ENCODE results near the gene PLCH2.

Gene PLCH2

GRCh38 chr1:2502661-2503553 is 26.8 kb downstream of the PLCH2 start:
- TF ChIP-seq CTCF (IDR thresholded peaks at IDR 0.05; ENCODE audit: low read depth, low read length, missing control alignments): no peak
- H3K4me3 ChIP-seq (replicated peaks; ENCODE audit: low read depth, low read length): no peak overlapping the region
- DNase-seq (ENCODE audit: extremely low read depth, low read depth): no peak

GRCh38 chr1:2503554-2504224 is 27.6 kb downstream of the PLCH2 start:
- no peak overlapping the region for H3K4me3 ChIP-seq (replicated peaks; ENCODE audit: low read depth, low read length)
- no peak for TF ChIP-seq CTCF (IDR thresholded peaks at IDR 0.05; ENCODE audit: low read depth, low read length, missing control alignments)
- DNase-seq (ENCODE audit: extremely low read depth, low read depth): no peak

GRCh38 chr1:2504225-2504948 is 28.3 kb downstream of the PLCH2 start:
- DNase-seq (ENCODE audit: extremely low read depth, low read depth): no peak
- no peak for TF ChIP-seq CTCF (IDR thresholded peaks at IDR 0.05; ENCODE audit: low read depth, low read length, missing control alignments)
- no peak overlapping the region for H3K4me3 ChIP-seq (replicated peaks; ENCODE audit: low read depth, low read length)

- DNase-seq (ENCODE audit: extremely low read depth, low read depth): no peak
- no peak overlapping the region for H3K4me3 ChIP-seq (replicated peaks; ENCODE audit: low read depth, low read length)
- TF ChIP-seq CTCF (IDR thresholded peaks at IDR 0.05; ENCODE audit: low read depth, low read length, missing control alignments): no peak
Measured at GRCh38 chr1:2504949-2505272, 28.8 kb downstream of the PLCH2 start.

GRCh38 chr1:2505461-2505994 is 29.4 kb downstream of the PLCH2 start:
- no peak for DNase-seq (ENCODE audit: extremely low read depth, low read depth)
- TF ChIP-seq CTCF (IDR thresholded peaks at IDR 0.05; ENCODE audit: low read depth, low read length, missing control alignments): no peak
- no peak overlapping the region for H3K4me3 ChIP-seq (replicated peaks; ENCODE audit: low read depth, low read length)

DNA sequence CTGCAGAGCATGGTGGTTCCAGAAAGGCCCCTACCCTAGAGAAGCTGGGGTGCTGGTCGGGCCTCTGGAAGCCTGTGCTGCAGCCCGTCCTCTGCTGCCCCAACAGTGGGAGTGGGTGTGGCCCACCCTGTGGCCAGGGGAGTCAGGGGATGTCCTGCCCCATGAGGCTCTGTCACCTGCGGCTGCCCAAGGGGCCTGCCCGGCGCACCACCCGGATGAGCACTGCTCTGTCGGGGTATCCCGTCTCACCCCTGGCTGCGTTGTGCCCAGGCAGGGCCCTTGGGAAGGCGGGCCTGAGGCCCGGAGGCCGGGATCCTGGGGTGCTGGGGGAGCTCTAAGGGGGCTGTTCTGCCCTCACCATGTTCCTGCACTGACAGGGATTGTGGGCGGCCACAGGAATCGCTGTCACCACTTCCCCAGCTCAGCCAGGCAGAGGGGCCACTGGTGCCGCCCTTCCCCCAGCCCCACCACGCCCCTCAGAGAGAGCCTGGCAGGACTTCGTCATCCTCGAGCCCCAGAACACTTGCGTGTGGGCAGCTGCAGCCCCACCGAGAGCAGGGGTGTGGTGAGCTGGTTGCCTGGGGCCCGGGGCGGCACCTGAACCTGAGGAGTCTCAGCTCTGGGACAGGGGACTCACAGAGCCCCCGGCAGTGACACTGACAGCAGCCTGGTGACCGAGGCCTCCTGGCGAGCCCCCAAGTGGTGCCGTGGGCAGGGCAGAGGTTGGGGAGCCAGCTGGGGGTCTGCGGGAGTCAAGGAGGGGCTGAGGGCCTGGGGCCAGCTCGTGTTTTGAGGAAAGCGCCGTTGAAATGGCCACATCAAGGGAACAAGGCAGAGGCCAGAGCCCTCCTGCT is 30.1 kb downstream of the PLCH2 start:
- DNase-seq (ENCODE audit: extremely low read depth, low read depth): no peak
- no peak overlapping the region for H3K4me3 ChIP-seq (replicated peaks; ENCODE audit: low read depth, low read length)
- TF ChIP-seq CTCF (IDR thresholded peaks at IDR 0.05; ENCODE audit: low read depth, low read length, missing control alignments): no peak
